HG03520 (cell line): ENCODE data around the gene TMEM175.
"Not testable (repeated sequence)": the region's sequence is repeated elsewhere in the genome, so short reads cannot be mapped to it uniquely, and the experiment has no call there.

ENCODE experiments used
- ATAC-seq: cut with Tn5 transposase; IDR thresholded peaks from one replicate; pipeline ENCODE4 v1.9.1; 2021; ENCODE audit warnings: mild to moderate bottlenecking, moderate library complexity; ENCODE audit not compliant: unreplicated experiment

Gene TMEM175

DNA sequence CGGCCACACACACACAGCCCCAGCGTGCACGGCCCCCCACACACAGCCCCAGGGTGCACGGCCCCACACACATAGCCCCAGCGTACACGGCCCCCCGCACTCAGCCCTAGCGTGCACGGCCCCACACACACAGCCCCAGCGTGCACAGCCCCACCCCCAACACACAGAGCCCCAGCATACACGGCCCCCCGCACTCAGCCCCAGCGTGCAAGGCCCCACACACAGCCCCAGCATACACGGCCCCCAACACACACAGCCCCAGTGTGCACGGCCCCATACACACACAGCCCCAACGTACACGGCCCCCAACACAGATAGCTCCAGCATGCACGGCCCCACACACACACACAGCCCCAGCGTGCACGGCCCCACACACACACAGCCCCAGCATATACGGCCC lies 17.7 kb upstream of the TMEM175 start:
- ATAC-seq = no peak

DNA sequence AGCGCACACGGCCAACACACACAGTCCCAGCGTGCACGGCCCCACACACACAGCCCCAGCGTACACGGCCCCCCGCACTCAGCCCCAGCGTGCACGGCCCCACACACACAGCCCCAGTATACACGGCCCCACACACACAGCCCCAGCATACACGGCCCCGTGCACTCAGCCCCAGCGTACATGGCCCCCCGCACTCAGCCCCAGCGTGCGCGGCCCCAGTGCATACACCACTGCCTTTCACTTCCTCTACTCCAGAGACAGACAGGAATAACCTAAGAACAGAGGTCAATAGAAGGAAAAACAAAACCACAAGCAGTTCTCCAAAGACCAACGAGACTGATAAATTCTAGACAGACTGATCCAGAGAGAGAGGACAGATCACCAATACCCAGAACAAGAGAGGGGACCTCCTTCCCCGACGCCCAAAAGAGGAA lies 17.2 kb upstream of the TMEM175 start:
- ATAC-seq = no peak

DNA sequence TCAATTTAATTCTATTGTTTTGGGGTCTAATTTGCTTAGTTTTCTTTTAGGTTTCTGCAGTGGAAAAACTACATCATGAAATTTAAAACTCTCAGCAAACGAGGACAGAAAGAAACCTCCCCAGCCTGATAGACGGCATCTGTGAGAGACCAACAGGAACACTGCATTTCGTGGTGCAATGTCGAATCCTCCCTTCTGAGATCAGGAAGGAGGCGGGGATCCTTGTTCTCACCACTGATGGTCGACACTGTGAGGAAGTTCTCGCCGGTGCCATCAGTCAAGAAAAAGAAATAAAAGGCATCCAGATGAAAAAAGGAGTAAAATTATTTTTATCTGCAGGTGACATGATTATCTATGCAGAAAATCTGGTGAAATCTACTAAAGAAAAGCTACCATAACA lies 16.7 kb upstream of the TMEM175 start:
- no peak for ATAC-seq

- ATAC-seq = no peak
These were observed 14.8 kb upstream of the TMEM175 start for GRCh38 chr4:917466-917865.

- ATAC-seq = no peak
These were observed 14.3 kb upstream of the TMEM175 start for GRCh38 chr4:917992-918391.

GRCh38 chr4:918591-918990 lies 13.7 kb upstream of the TMEM175 start:
- ATAC-seq = not testable (repeated sequence)

DNA sequence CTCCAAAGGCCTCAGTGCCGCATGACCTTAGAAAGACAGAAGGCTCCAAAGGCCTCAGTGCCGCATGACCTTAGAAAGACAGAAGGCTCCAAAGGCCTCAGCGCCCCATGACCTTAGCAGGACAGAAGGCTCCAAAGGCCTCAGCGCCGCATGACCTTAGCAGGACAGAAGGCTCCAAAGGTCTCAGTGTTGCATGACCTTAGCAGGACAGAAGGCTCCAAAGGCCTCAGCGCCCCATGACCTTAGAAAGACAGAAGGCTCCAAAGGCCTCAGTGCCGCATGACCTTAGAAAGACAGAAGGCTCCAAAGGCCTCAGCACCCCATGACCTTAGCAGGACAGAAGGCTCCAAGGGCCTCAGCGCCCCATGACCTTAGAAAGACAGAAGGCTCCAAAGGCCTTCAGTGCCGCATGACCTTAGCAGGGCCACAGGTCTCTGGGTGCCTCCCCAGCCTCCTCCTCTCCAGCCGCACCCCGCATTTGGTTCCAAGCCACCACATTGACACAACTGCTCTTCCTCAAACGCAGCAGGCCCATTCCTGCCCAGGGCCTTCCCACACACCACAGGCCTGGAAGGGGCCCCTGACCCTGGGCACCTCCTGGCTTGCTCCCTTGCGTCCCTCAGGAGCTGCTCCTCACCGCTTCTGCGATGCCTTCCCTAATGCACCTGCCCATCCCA lies 13.1 kb upstream of the TMEM175 start:
- not testable (repeated sequence) for ATAC-seq

DNA sequence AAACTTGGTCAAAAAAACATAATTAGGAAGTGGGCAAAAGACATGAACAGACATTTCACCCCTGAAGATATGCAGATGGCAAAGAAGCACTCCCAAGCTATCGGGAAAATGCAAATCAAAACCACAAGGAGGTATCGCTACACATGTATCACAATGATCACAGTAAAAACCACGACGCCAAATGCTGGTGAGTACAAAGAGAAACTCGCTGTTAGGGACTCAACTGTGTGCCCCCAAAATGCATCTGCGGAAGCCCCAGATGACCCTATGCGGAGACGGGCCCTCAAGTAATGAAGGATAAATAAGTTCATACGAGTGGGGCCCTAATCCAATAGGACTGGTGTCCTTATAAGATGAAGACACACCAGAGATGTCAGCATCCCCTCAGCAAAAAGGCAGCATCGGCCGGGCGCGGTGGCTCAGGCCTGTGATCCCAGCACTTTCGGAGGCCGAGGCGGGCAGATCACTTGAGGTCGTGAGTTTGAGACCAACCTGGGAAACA lies 10.4 kb upstream of the TMEM175 start:
- ATAC-seq = no peak

GRCh38 chr4:924107-925096 lies 7.9 kb upstream of the TMEM175 start:
- ATAC-seq = peak; percentile 41

DNA sequence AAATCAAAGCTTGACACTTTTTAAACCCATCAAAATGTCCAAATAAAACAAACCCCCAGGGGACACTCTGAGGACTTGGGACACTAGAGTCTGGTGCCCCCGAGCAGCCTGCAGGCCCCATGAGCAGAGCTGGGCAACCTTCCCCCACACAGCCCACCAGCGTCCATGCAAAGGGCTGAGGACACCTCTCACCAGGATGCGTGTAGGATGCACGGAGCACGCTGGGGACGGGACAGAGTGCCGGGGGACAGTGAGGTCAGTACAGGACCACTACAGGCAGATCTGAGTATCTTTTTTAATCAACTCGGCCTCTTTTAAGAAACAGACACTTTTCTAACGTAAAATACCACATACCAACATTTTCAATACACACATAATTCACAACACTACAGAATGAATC lies 7.1 kb upstream of the TMEM175 start:
- no peak for ATAC-seq

DNA sequence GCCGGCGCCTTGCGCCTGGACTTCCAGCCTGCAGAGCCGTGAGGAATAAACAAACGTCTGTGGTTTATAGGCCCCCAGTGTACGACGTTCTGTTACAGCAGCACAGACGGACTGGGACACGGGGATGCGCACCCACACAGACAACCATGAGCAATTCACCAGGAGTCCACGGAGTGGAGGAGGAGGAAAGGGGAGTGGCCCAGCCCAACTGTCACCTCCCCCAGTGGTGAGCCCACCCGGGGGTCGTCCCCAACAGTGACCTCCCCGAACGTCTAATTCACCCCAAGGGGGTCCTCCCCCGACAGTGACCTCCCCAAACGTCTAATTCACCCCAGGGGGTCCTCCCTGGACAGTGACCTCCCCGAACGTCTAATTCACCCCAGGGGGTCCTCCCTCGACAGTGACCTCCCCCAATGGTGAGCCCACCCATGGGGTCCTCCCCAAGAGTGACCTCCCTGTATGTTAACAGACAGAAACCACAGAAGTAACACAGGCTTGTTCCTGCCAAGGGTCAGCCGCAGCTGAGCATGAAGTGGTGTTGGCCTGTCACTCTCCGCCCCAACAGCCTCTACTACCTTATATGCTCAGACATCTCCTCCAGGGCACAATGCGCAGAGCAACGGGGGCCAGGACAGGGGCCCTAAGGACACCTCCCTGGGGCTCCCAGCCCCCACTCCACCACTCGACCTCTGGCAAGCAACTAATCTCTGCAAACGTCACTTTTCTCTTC lies 6.3 kb upstream of the TMEM175 start:
- no peak for ATAC-seq

GRCh38 chr4:926538-926937 lies 5.7 kb upstream of the TMEM175 start:
- no peak for ATAC-seq

- ATAC-seq = not testable (repeated sequence)
These were observed 4.7 kb upstream of the TMEM175 start for GRCh38 chr4:927566-927965.

GRCh38 chr4:929096-929765 lies 3.0 kb upstream of the TMEM175 start:
- no peak for ATAC-seq

DNA sequence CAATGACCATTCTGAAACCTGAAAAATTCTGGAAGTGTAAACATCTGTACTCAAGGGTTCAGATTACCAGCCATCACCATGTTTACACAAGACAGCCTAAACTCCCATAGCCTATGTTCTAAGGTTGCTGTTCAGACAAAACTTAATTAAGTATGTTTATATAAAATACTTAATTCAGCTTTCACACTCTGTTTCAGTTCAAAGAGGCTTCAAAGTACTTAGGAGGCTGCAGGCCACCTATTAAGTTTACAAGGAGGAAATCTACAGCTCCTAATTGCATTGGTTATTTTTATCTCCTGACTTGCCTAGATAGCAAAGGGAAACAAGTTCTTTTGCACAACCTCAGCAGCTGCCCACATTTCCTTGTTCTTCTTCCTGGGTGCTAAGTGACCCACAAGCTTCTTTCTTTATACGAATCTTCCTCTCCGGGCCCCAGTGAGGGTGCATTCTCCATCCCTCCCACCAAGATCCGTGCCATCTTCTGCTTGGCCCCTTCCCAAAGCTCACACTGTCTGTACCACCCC lies 2.2 kb upstream of the TMEM175 start:
- ATAC-seq = no peak

GRCh38 chr4:930827-931193 lies 1.4 kb upstream of the TMEM175 start:
- ATAC-seq = no peak

- peak; percentile 2 for ATAC-seq
These were observed 883 bp upstream of the TMEM175 start for GRCh38 chr4:931194-931959.

GRCh38 chr4:932713-933070 lies 432 bp downstream of the TMEM175 start:
- peak; percentile 1 for ATAC-seq

- ATAC-seq = not testable (repeated sequence)
These were observed 7.2 kb downstream of the TMEM175 start for GRCh38 chr4:939508-939907.
